Stomach (tissue), 9 donors: ENCODE measurements around the gene MRAS. TPM values are rescaled to one million over a fixed set of nuclear protein-coding genes. Genes with fewer than 3 reads are reported as not detected.
"Not testable (repeated sequence)": the region's sequence is repeated elsewhere in the genome, so short reads cannot be mapped to it uniquely, and the experiment has no call there.

Experiments used
- DNase-seq, 2 donors: peaks; one replicate each; pipeline versions ENCODE4 v3.0.0 to v3.0.0-alpha.2; 2013 to 2019
- H3K27ac ChIP-seq, 5 donors: fragments of 200-600 bp in 4 of 5; sonication (generic) in 4 of 5; one replicate each; pipeline ENCODE4 v1.5.1; 2013 to 2019; ENCODE audit warnings: mild to moderate bottlenecking in 1 of 5, moderate library complexity in 1 of 5
- H3K27me3 ChIP-seq, 3 donors: fragments of 200-600 bp; sonication (generic); one replicate each; pipeline ENCODE4 v1.5.1; 2017 to 2019; ENCODE audit warnings: mixed run types in 1 of 3
- H3K36me3 ChIP-seq, 4 donors: fragments of 200-600 bp; sonication (generic); 1 replicate in 3 of 4; 2 replicates in 1 of 4; pipeline ENCODE4 v1.5.1; 2016 to 2019
- H3K4me1 ChIP-seq, 4 donors: fragments of 200-600 bp; sonication (generic); one replicate each; pipeline ENCODE4 v1.5.1; 2016 to 2019
- H3K4me3 ChIP-seq, 4 donors: fragments of 200-600 bp; sonication (generic) in 3 of 4; one replicate each; pipeline ENCODE4 v1.5.1; 2016 to 2019; ENCODE audit warnings: mild to moderate bottlenecking in 1 of 4
- H3K9me3 ChIP-seq, 4 donors: fragments of 200-600 bp; sonication (generic); one replicate each; pipeline ENCODE4 v1.5.1; 2016 to 2019
- CTCF ChIP-seq, 7 experiments: fragments of 450-650 bp in 4 of 7; fragments of 200-600 bp in 3 of 7; sonication (generic) in 3 of 7; IDR thresholded peaks; one replicate each; pipeline ENCODE4 v1.5.1; 2016 to 2019; ENCODE audit warnings: antibody characterized with exemption in 7 of 7, control low read depth in 2 of 7, mild to moderate bottlenecking in 1 of 7
- EP300 ChIP-seq: sonication (generic); formaldehyde crosslinking; IDR thresholded peaks from one replicate; pipeline ENCODE4 v1.6.1; 2017; ENCODE audit warnings: antibody characterized with exemption
- POLR2A ChIP-seq, 4 donors: fragments of 450-650 bp; IDR thresholded peaks; one replicate each; pipeline ENCODE4 v1.6.1; 2016; ENCODE audit warnings: antibody characterized with exemption in 4 of 4, control low read depth in 2 of 4, mild to moderate bottlenecking in 1 of 4, moderate library complexity in 1 of 4
- POLR2AphosphoS5 ChIP-seq, 3 donors: sonication (generic); formaldehyde crosslinking; IDR thresholded peaks; one replicate each; pipeline ENCODE4 v1.6.1; 2016; ENCODE audit warnings: antibody characterized with exemption in 3 of 3
- WGBS, 5 donors: extraction: QIAGEN DNeasy Blood & Tissue Kit in 3 of 5; methylation state at CpG; one replicate each; pipeline versions ENCODE4 v1.1.5 to v1.1.7; 2013 to 2018; 5-methylcytosine and 5-hydroxymethylcytosine counted together
- intact Hi-C: fragments of 100-400 bp; cut with DNase I; formaldehyde crosslinking; loops from one replicate; pipeline ENCODE4 v1.15.1; 2023; ENCODE audit warnings: low total_unique reads
- polyA plus RNA-seq, 3 donors: library from polyadenylated mRNA; stranded (reverse); fragments of 200-250 nt; gene quantifications; one replicate each; pipeline ENCODE4 v1.2.3, GENCODE V29; 2013
- total RNA-seq, 5 donors: library from RNA; depleted of rRNA; stranded (reverse); fragments of >200 nt; gene quantifications; one replicate each; pipeline versions ENCODE4 v1.1.0 to v1.2.3, GENCODE V29; 2014 to 2016
- donor health status: healthy with polysubstance abuse.
- donor health status: Bipolar disorder and iron deficiency.
- donor health status: healthy.

MRAS gene
- total and polyA plus RNA-seq, 8 donors: 4.4 to 28.0 (median 10.5) TPM

- H3K4me3 ChIP-seq: no peak overlapping the region
- no peak overlapping the region for H3K27ac ChIP-seq
- intact Hi-C loops: no loop called here
- peaks cover 0 to 1% (median 0%) of the 10 kb centered on the region in 4 donors for H3K4me1 ChIP-seq
- H3K27me3 ChIP-seq: no peaks in the 10 kb centered on the region
- 79 to 85% (median 81%) methylated on average over 5 to 6 of the region's 6 CpGs for WGBS, 5 donors
- no peaks in the 10 kb centered on the region for H3K36me3 ChIP-seq
- no peak for DNase-seq
- no peaks in the 10 kb centered on the region for H3K9me3 ChIP-seq
- TF ChIP-seq EP300: no peak
- TF ChIP-seq CTCF (IDR thresholded peaks at IDR 0.05): no peak
- no peak for TF ChIP-seq POLR2A (IDR thresholded peaks at IDR 0.05)
- TF ChIP-seq POLR2AphosphoS5 (IDR thresholded peaks at IDR 0.05): no peak
These were observed 102.5 kb downstream of the MRAS start for GRCh38 chr3:138450704-138451424.

GRCh38 chr3:138451595-138452162, 103.3 kb downstream of the MRAS start:
- H3K4me1 ChIP-seq: peaks cover 0 to 6% (median 0%) of the 10 kb centered on the region in 4 donors
- WGBS, 5 donors: 87 to 92% (median 90%) methylated on average over 43 of the region's 43 CpGs
- intact Hi-C loops: no loop called here
- H3K27me3 ChIP-seq: no peaks in the 10 kb centered on the region
- H3K4me3 ChIP-seq: no peak overlapping the region
- TF ChIP-seq POLR2A (IDR thresholded peaks at IDR 0.05) (no peak), POLR2AphosphoS5 (IDR thresholded peaks at IDR 0.05) (no peak), CTCF (IDR thresholded peaks at IDR 0.05) (no peak), EP300 (no peak)
- no peaks in the 10 kb centered on the region for H3K9me3 ChIP-seq
- no peak overlapping the region for H3K27ac ChIP-seq
- DNase-seq: no peak
- H3K36me3 ChIP-seq: no peaks in the 10 kb centered on the region

DNA sequence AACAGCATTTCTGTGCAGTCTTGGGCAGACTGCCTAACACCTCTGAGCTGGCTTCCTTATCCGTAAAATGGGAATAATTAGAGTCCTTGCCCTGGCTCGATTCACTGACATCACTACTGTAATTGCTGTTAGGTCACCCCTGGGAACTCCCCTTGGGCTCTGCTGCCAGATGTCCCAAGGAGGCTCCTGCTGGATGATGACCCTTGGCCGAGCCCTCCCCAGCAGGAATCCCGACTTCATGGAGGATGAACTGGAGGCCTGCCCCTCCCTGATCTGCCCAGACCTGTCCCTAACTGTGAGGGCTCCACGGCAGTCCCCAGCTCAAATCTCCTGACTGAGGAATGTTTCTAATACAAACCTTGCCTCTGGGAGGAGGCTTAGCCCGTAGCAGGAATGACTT, 104.1 kb downstream of the MRAS start:
- 65 to 83% (median 75%) methylated on average over 5 to 6 of the region's 6 CpGs for WGBS, 5 donors
- peaks cover 0 to 9% (median 0%) of the 10 kb centered on the region in 4 donors for H3K4me1 ChIP-seq
- no peaks in the 10 kb centered on the region for H3K9me3 ChIP-seq
- no peak for DNase-seq
- H3K27ac ChIP-seq: no peak overlapping the region
- intact Hi-C loops: no loop called here
- no peaks in the 10 kb centered on the region for H3K36me3 ChIP-seq
- no peaks in the 10 kb centered on the region for H3K27me3 ChIP-seq
- TF ChIP-seq EP300 (no peak), POLR2A (IDR thresholded peaks at IDR 0.05) (no peak), CTCF (IDR thresholded peaks at IDR 0.05) (no peak), POLR2AphosphoS5 (IDR thresholded peaks at IDR 0.05) (no peak)
- H3K4me3 ChIP-seq: no peak overlapping the region

- H3K4me1 ChIP-seq, H3K36me3 ChIP-seq, H3K27ac ChIP-seq, intact Hi-C loops, H3K27me3 ChIP-seq, DNase-seq, H3K4me3 ChIP-seq, H3K9me3 ChIP-seq: not testable (repeated sequence)
- 78 to 96% (median 88%) methylated on average over 8 of the region's 8 CpGs for WGBS, 5 donors
These were observed 105.6 kb downstream of the MRAS start for GRCh38 chr3:138453940-138454339.

Other genes with a start within 250 kb of the MRAS start
- 10 to 100 TPM in 3 of 5 donors, 1 to 10 TPM in 1, under 1 TPM in 1; 0.29 to 41.9 (median 16.1) TPM for gene DZIP1L, start 233.0 kb upstream of the MRAS start, total RNA-seq
- 1 to 10 TPM in 2 of 3 donors, under 1 TPM in 1; 0.61 to 3.1 (median 2.7) TPM for gene DZIP1L, start 233.0 kb upstream of the MRAS start, polyA plus RNA-seq
- gene A4GNT, start 216.2 kb upstream of the MRAS start, total RNA-seq: 10 to 100 TPM in 3 of 5 donors, 1 to 10 TPM in 1, not detected in 1; 5.4 to 19.8 (median 15.7) TPM
- gene A4GNT, start 216.2 kb upstream of the MRAS start, polyA plus RNA-seq: 1 to 10 TPM in 1 of 3 donors, under 1 TPM in 2; 0.62 to 7.2 (median 0.76) TPM
- 10 to 100 TPM in 4 of 5 donors, 1 to 10 TPM in 1; 4.7 to 50.9 (median 14.8) TPM for gene DBR1, start 173.7 kb upstream of the MRAS start, total RNA-seq
- gene DBR1, start 173.7 kb upstream of the MRAS start, polyA plus RNA-seq: 1 to 10 TPM; 7.7 to 8.1 (median 7.8) TPM
- 100 to 1,000 TPM in 1 of 5 donors, 10 to 100 TPM in 4; 24.3 to 125 (median 57.2) TPM for gene ARMC8, start 161.3 kb upstream of the MRAS start, total RNA-seq
- 10 to 100 TPM; 11.7 to 16.6 (median 15.9) TPM for gene ARMC8, start 161.3 kb upstream of the MRAS start, polyA plus RNA-seq
- under 1 TPM in 1 of 5 donors, not detected in 4; 0.55 TPM for gene NME9, start 18.7 kb upstream of the MRAS start, total RNA-seq
- under 1 TPM in 1 of 3 donors, not detected in 2; 0.13 TPM for gene NME9, start 18.7 kb upstream of the MRAS start, polyA plus RNA-seq
- 1 to 10 TPM in 4 of 5 donors, not detected in 1; 2.8 to 7.1 (median 4.2) TPM for gene ESYT3, start 86.0 kb downstream of the MRAS start, total RNA-seq
- under 1 TPM; 0.44 to 0.53 (median 0.46) TPM for gene ESYT3, start 86.0 kb downstream of the MRAS start, polyA plus RNA-seq
- gene CEP70, start 245.7 kb downstream of the MRAS start, total RNA-seq: 10 to 100 TPM; 11.6 to 58.3 (median 27.2) TPM
- 10 to 100 TPM; 10.5 to 16.5 (median 12.1) TPM for gene CEP70, start 245.7 kb downstream of the MRAS start, polyA plus RNA-seq